T-helper 9 cell (primary cell): ENCODE measurements around the gene EFNA1.

Source experiments
- DNase-seq: peaks from one replicate; pipeline ENCODE4 v3.0.0-alpha.2; 2020

The EFNA1 gene

GRCh38 chr1:155175927-155176371 is 48.3 kb downstream of the EFNA1 start:
- no peak for DNase-seq

GRCh38 chr1:155176544-155177071 is 48.9 kb downstream of the EFNA1 start:
- DNase-seq = peak; percentile 85

- no peak for DNase-seq
Observed at GRCh38 chr1:155177192-155177917, 49.7 kb downstream of the EFNA1 start.

- no peak for DNase-seq
Observed at GRCh38 chr1:155177918-155178281, 50.2 kb downstream of the EFNA1 start.

GRCh38 chr1:155178441-155179111 is 50.9 kb downstream of the EFNA1 start:
- DNase-seq = no peak

- DNase-seq = no peak
Observed at GRCh38 chr1:155179112-155180031, 51.7 kb downstream of the EFNA1 start.

- no peak for DNase-seq
Observed at GRCh38 chr1:155181371-155182051, 53.8 kb downstream of the EFNA1 start.

- DNase-seq = no peak
Observed at GRCh38 chr1:155182052-155182550, 54.4 kb downstream of the EFNA1 start.

GRCh38 chr1:155183775-155184221 is 56.1 kb downstream of the EFNA1 start:
- no peak for DNase-seq

GRCh38 chr1:155184351-155184811 is 56.7 kb downstream of the EFNA1 start:
- DNase-seq = no peak
